GM19099 (cell line): ENCODE measurements around the gene NHLRC1.

Experiments
- POLR2A ChIP-seq: IDR thresholded peaks from 3 replicates; pipeline ENCODE4 v1.6.1; 2011; ENCODE audit warnings: low read depth; ENCODE audit not compliant: insufficient read length; ENCODE audit errors: extremely low read depth

The NHLRC1 gene

GRCh38 chr6:18122128-18123093 lies at the start of gene NHLRC1:
Gene NHLRC1 (minus strand): TSS chr6:18122677. CDS start chr6:18122606, 71 bp downstream.
- TF ChIP-seq POLR2A = peak; percentile 53

- TF ChIP-seq POLR2A = no peak
Observed at GRCh38 chr6:18171871-18172270, 49.4 kb upstream of the NHLRC1 start.

- TF ChIP-seq POLR2A = no peak
Observed at GRCh38 chr6:18168264-18168663, 45.8 kb upstream of the NHLRC1 start.

GRCh38 chr6:18166312-18167036 lies 44.0 kb upstream of the NHLRC1 start:
- no peak for TF ChIP-seq POLR2A

- TF ChIP-seq POLR2A = no peak
Observed at GRCh38 chr6:18165751-18166150, 43.3 kb upstream of the NHLRC1 start.

GRCh38 chr6:18162401-18162800 lies 39.9 kb upstream of the NHLRC1 start:
- TF ChIP-seq POLR2A = no peak

GRCh38 chr6:18161431-18161830 lies 39.0 kb upstream of the NHLRC1 start:
- no peak for TF ChIP-seq POLR2A

GRCh38 chr6:18160911-18161310 lies 38.4 kb upstream of the NHLRC1 start:
- TF ChIP-seq POLR2A = no peak

GRCh38 chr6:18155864-18156421 lies 33.5 kb upstream of the NHLRC1 start:
- TF ChIP-seq POLR2A = no peak

GRCh38 chr6:18155150-18155863 lies 32.8 kb upstream of the NHLRC1 start, which contains the start of gene KDM1B:
Gene KDM1B (plus strand): TSS chr6:18155422. CDS start chr6:18159896, 4,474 bp downstream.
- peak; percentile 54 for TF ChIP-seq POLR2A

- TF ChIP-seq POLR2A = no peak
Observed at GRCh38 chr6:18154507-18155149, 32.2 kb upstream of the NHLRC1 start, which contains the start of gene TPMT. Gene TPMT (minus strand): TSS chr6:18155077. CDS start chr6:18149127, 5,950 bp downstream.

- no peak for TF ChIP-seq POLR2A
Observed at GRCh38 chr6:18153311-18153703, 30.8 kb upstream of the NHLRC1 start.

- TF ChIP-seq POLR2A = no peak
Observed at GRCh38 chr6:18151801-18152200, 29.3 kb upstream of the NHLRC1 start.
